K562 (cell line): ENCODE results near the gene TRMT10A. TPM values are rescaled to one million over a fixed set of nuclear protein-coding genes. Genes with fewer than 3 reads are reported as not detected.

ENCODE experiments used
- AFF1 ChIP-seq, 2 experiments: fragments of 450-650 bp; IDR thresholded peaks; 2 replicates each; pipeline ENCODE4 v1.6.1; 2018; ENCODE audit warnings: mild to moderate bottlenecking in 2 of 2, low read depth in 1 of 2; ENCODE audit not compliant: partially characterized antibody in 2 of 2
- ATF1 ChIP-seq, 2 experiments: fragments of 450-650 bp in 1 of 2; IDR thresholded peaks; 2 replicates each; pipeline ENCODE4 v1.6.1; 2016; ENCODE audit warnings: missing compliant biosample characterization in 1 of 2, missing genetic modification characterization in 1 of 2
- EP400 ChIP-seq: fragments of 450-650 bp; IDR thresholded peaks from 2 replicates; pipeline ENCODE4 v1.6.1; 2017; ENCODE audit warnings: antibody characterized with exemption, mild to moderate bottlenecking, moderate library complexity
- ESRRA ChIP-seq: fragments of 450-650 bp; IDR thresholded peaks from 2 replicates; pipeline ENCODE4 v1.6.1; 2014; ENCODE audit warnings: low read depth, mild to moderate bottlenecking, moderate library complexity, borderline replicate concordance
- FOXJ2 ChIP-seq: fragments of 200-800 bp; sonication (Bioruptor generic); IDR thresholded peaks from 2 replicates; pipeline ENCODE4 v1.6.1; 2016; ENCODE audit warnings: missing genetic modification characterization, missing compliant biosample characterization
- FOXK2 ChIP-seq, 2 experiments: fragments of 450-650 bp; IDR thresholded peaks in 1 of 2; conservative IDR thresholded peaks in 1 of 2; 2 replicates each; pipeline ENCODE4 v1.6.1; 2016; ENCODE audit warnings: low read depth in 2 of 2, mild to moderate bottlenecking in 1 of 2
- MCM7 ChIP-seq, 2 experiments: fragments of 450-650 bp; IDR thresholded peaks; 2 replicates each; pipeline ENCODE4 v1.6.1; 2016 to 2018
- MTA1 ChIP-seq: fragments of 450-650 bp; IDR thresholded peaks from 2 replicates; pipeline ENCODE4 v1.6.1; 2017; ENCODE audit warnings: borderline replicate concordance
- NRF1 ChIP-seq, 2 experiments: fragments of 450-650 bp; IDR thresholded peaks in 1 of 2; conservative IDR thresholded peaks in 1 of 2; 2 replicates each; pipeline ENCODE4 v1.6.1; 2014; ENCODE audit warnings: mild to moderate bottlenecking in 2 of 2
- POLR2AphosphoS5 ChIP-seq: IDR thresholded peaks from 2 replicates; pipeline ENCODE4 v1.6.1; 2011; ENCODE audit warnings: mild to moderate bottlenecking, low read depth, low read length, moderate library complexity; ENCODE audit not compliant: control insufficient read depth, insufficient read depth
- RB1 ChIP-seq: fragments of 450-650 bp; IDR thresholded peaks from 2 replicates; pipeline ENCODE4 v1.6.1; 2017; ENCODE audit warnings: low read depth, mild to moderate bottlenecking
- RFX5 ChIP-seq: IDR thresholded peaks from 2 replicates; pipeline ENCODE4 v1.6.1; 2011; ENCODE audit warnings: low read depth, mild to moderate bottlenecking, improper control_type of control experiment, low read length
- TBP ChIP-seq: optimal IDR thresholded peaks from 2 replicates; pipeline ENCODE3; 2011; ENCODE audit warnings: low read depth, low read length, improper control_type of control experiment
- TFAP4 ChIP-seq: sonication (generic); formaldehyde crosslinking; IDR thresholded peaks from 2 replicates; pipeline ENCODE4 v1.8.0; 2022; ENCODE audit warnings: missing genetic modification reagents, mild to moderate bottlenecking, moderate library complexity, borderline replicate concordance
- TRIM24 ChIP-seq, 2 experiments: fragments of 450-650 bp; IDR thresholded peaks; 2 replicates each; pipeline ENCODE4 v1.6.1; 2016
- ZEB2 ChIP-seq: fragments of 450-650 bp; IDR thresholded peaks from 2 replicates; pipeline ENCODE4 v1.6.1; 2016
- ZNF224 ChIP-seq: sonication (generic); formaldehyde crosslinking; IDR thresholded peaks from 2 replicates; pipeline ENCODE4 v1.8.0; 2022; ENCODE audit warnings: mild to moderate bottlenecking, missing genetic modification reagents
- ZNF239 ChIP-seq: fragments of 250-450 bp; sonication (Bioruptor Pico); IDR thresholded peaks from 2 replicates; pipeline ENCODE4 v1.4.0; 2020; ENCODE audit warnings: mild to moderate bottlenecking
- ZNF316 ChIP-seq: fragments of 450-650 bp; IDR thresholded peaks from 2 replicates; pipeline ENCODE4 v1.6.1; 2016
- polyA plus RNA-seq, 8 experiments: library from polyadenylated mRNA; depleted of rRNA in 4 of 8; stranded (reverse) in 5 of 8; unstranded in 3 of 8; fragments of >200 nt; fragmentation: Nextera tagmentation in 2 of 8; fragmentation: Illumina TruSeq in 1 of 8; extraction: Ambion mirVana in 2 of 8; extraction: Trizol in 1 of 8; gene quantifications; 2 replicates each; pipeline versions ENCODE4 v1.2.1 to v1.2.3, GENCODE V29; 2011 to 2014; ENCODE audit warnings: inconsistent platforms in 1 of 8, missing spikeins in 1 of 8
- total RNA-seq, 7 experiments: library from RNA; depleted of rRNA in 6 of 7; stranded (reverse); fragments of >200 nt in 6 of 7; fragmentation: Illumina TruSeq in 2 of 7; extraction: Trizol in 2 of 7; gene quantifications; 2 replicates each; pipeline versions ENCODE4 v1.2.1 to v1.2.3, GENCODE V29; 2011 to 2021; ENCODE audit warnings: low replicate concordance in 1 of 7
- TF ChIP-seq, protein P1 (sequence below), 2 experiments: IDR thresholded peaks in 1 of 2; conservative IDR thresholded peaks in 1 of 2; 2 replicates each; pipeline ENCODE4 v1.6.1; 2016; ENCODE audit warnings: low read depth in 2 of 2, mild to moderate bottlenecking in 1 of 2, missing compliant biosample characterization in 1 of 2, missing genetic modification characterization in 1 of 2, moderate library complexity in 1 of 2

Gene TRMT10A
- total and polyA plus RNA-seq, 9 of the 15 experiments (the other 6 are each of a cell fraction or from before 2014, with no cell fraction given) = 6.5 to 16.1 (median 12.7) TPM

DNA sequence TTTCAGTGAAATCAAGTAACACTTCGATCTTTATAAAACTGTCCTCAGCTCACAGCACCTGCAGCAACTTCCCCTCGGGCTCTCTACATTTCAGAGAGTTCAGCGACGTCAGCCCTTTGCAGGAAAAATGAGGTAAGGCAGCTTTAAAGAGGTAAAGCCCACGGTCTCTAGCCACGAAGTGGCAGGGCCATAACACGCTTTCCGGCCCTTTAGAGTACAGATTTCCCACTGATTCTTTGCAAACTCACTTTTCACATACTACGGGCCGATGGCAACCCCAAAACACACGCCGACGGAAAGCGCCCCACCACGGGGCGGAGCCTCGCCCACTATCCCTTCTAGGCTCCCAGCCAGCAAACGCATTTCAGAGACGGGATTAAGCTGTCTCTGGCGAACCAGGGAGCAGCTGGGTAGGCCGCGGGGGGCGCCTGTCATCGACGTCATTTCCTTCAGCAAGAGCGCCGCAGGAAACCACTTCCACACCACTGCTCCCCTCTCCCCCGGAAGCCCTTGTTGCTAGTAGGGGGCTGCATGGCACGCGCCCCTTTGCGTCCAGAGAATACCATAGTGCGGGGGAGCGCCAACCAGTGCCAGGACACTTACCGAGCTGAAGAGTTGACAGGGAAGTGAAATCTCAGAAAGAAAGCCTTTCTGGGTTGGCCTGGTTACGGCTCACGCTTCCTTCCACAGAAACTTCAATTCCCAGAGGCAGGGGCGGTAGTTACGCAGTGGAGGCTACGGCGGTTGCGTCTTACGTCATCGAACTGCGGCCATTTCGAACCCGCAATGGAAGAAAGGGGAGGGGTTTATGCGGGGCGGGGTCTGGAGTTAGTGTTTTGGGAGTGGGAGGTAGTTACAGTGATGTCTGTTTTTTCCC is at the start of gene TRMT10A (continued):
- peak in 1 of 2 experiments; percentile 86 for TF ChIP-seq AFF1 (IDR thresholded peaks at IDR 0.05; ENCODE audit: low read depth in 1 of 2, partially characterized antibody in 2 of 2)
- peak; percentile 98 for TF ChIP-seq TFAP4 (CRISPR knock-in tag)
- TF ChIP-seq ZNF224 = no peak
- TF ChIP-seq EP400 = peak; percentile 91
- TF ChIP-seq TRIM24 (IDR thresholded peaks at IDR 0.05) = peak in 1 of 2 experiments; percentile 17; a peak in 1 of 4 replicates
- peak; percentile 62 to 73 for TF ChIP-seq NRF1 (conservative IDR thresholded peaks at IDR 0.05 in 1 of 2, IDR thresholded peaks at IDR 0.05 in 1 of 2)
- 0 out of 2 replicates have a peak, but pooled peaks have one; percentile 7 for TF ChIP-seq ZEB2
- TF ChIP-seq RFX5 = peak; percentile 45; the same call in 1 of the 2 replicates
- 0 out of 2 replicates have a peak, but pooled peaks have one; percentile 28 for TF ChIP-seq RB1
- peak; percentile 38; the same call in 1 of the 2 replicates for TF ChIP-seq FOXJ2
- TF ChIP-seq MCM7 (IDR thresholded peaks at IDR 0.05) = no peak
- peak; percentile 74 for TF ChIP-seq ATF1 (CRISPR knock-in tag; IDR thresholded peaks at IDR 0.05)
- peak; percentile 99 for TF ChIP-seq ATF1 (tag; IDR thresholded peaks at IDR 0.05)
- no peak for TF ChIP-seq ZNF239 (CRISPR knock-in tag)
- peak; percentile 97 for TF ChIP-seq MTA1
- TF ChIP-seq POLR2AphosphoS5 = peak; percentile 71
- TF ChIP-seq TBP = peak; percentile 61
- TF ChIP-seq, protein P1, sequence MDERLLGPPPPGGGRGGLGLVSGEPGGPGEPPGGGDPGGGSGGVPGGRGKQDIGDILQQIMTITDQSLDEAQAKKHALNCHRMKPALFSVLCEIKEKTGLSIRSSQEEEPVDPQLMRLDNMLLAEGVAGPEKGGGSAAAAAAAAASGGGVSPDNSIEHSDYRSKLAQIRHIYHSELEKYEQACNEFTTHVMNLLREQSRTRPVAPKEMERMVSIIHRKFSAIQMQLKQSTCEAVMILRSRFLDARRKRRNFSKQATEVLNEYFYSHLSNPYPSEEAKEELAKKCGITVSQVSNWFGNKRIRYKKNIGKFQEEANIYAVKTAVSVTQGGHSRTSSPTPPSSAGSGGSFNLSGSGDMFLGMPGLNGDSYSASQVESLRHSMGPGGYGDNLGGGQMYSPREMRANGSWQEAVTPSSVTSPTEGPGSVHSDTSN (CRISPR knock-in tag; IDR thresholded peaks at IDR 0.05; ENCODE audit: low read depth) = no peak
- TF ChIP-seq, protein P1 (tag; conservative IDR thresholded peaks at IDR 0.05; ENCODE audit: low read depth) = peak; percentile 71
- TF ChIP-seq ZNF316 = peak; percentile 30; the same call in 1 of the 2 replicates
- TF ChIP-seq FOXK2 (conservative IDR thresholded peaks at IDR 0.05 in 1 of 2, IDR thresholded peaks at IDR 0.05 in 1 of 2; ENCODE audit: low read depth in 2 of 2) = peak; percentile 91; a peak in 3 of 4 replicates
- peak; percentile 55; the same call in 1 of the 2 replicates for TF ChIP-seq ESRRA
